Prostate gland (tissue), 2 donors: Measurements from ENCODE around the gene GNG4.

Experiments used
- POLR2A ChIP-seq: fragments of 450-650 bp; IDR thresholded peaks from one replicate; pipeline ENCODE4 v1.6.1; 2016; ENCODE audit warnings: antibody characterized with exemption, mild to moderate bottlenecking
- POLR2AphosphoS5 ChIP-seq: sonication (generic); formaldehyde crosslinking; IDR thresholded peaks from one replicate; pipeline ENCODE4 v1.6.1; 2017; ENCODE audit warnings: antibody characterized with exemption
- TF ChIP-seq, protein P1 (sequence below), 4 experiments: fragments of 200-600 bp in 2 of 4; fragments of 450-650 bp in 2 of 4; sonication (generic) in 2 of 4; IDR thresholded peaks; 1 replicate in 3 of 4; 2 replicates in 1 of 4; pipeline ENCODE4 v1.5.1; 2016 to 2019; ENCODE audit warnings: antibody characterized with exemption in 4 of 4, mild to moderate bottlenecking in 2 of 4, moderate library complexity in 2 of 4

GRCh38 chr1:235642011-235642942, 7.3 kb downstream of the GNG4 start:
- TF ChIP-seq POLR2A (no peak), POLR2AphosphoS5 (peak; percentile 34)
- TF ChIP-seq, protein P1, sequence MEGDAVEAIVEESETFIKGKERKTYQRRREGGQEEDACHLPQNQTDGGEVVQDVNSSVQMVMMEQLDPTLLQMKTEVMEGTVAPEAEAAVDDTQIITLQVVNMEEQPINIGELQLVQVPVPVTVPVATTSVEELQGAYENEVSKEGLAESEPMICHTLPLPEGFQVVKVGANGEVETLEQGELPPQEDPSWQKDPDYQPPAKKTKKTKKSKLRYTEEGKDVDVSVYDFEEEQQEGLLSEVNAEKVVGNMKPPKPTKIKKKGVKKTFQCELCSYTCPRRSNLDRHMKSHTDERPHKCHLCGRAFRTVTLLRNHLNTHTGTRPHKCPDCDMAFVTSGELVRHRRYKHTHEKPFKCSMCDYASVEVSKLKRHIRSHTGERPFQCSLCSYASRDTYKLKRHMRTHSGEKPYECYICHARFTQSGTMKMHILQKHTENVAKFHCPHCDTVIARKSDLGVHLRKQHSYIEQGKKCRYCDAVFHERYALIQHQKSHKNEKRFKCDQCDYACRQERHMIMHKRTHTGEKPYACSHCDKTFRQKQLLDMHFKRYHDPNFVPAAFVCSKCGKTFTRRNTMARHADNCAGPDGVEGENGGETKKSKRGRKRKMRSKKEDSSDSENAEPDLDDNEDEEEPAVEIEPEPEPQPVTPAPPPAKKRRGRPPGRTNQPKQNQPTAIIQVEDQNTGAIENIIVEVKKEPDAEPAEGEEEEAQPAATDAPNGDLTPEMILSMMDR (IDR thresholded peaks at IDR 0.05) = no peak
